ENCODE data around the gene FAM184A.

- no peak for TF ChIP-seq EP300 (IDR thresholded peaks at IDR 0.05; ENCODE audit: low read depth in 2 of 2, low read length in 2 of 2)
- no peak for TF ChIP-seq EP300 (CRISPR knock-in tag; IDR thresholded peaks at IDR 0.05; ENCODE audit: borderline replicate concordance)
- TF ChIP-seq, protein P1, sequence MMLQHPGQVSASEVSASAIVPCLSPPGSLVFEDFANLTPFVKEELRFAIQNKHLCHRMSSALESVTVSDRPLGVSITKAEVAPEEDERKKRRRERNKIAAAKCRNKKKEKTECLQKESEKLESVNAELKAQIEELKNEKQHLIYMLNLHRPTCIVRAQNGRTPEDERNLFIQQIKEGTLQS (CRISPR knock-in tag; IDR thresholded peaks at IDR 0.05) = no peak
- TF ChIP-seq SP1 (IDR thresholded peaks at IDR 0.05) = no peak
- no peak for TF ChIP-seq SP1 (CRISPR knock-in tag; IDR thresholded peaks at IDR 0.05)
Observed at GRCh38 chr6:118917546-118918328, 160.7 kb downstream of the FAM184A start.
